NT2/D1 (cell line): Measurements from ENCODE around the gene ARHGEF4.

ENCODE experiments used
- SUZ12 ChIP-seq: IDR thresholded peaks from 2 replicates; pipeline ENCODE4 v1.6.1; 2011; ENCODE audit not compliant: insufficient read length, insufficient read depth; ENCODE audit errors: extremely low read depth
- YY1 ChIP-seq: IDR thresholded peaks from 2 replicates; pipeline ENCODE4 v1.6.1; 2011; ENCODE audit not compliant: insufficient read length, insufficient read depth

- no peak for TF ChIP-seq SUZ12
- TF ChIP-seq YY1: no peak
Observed at GRCh38 chr2:131037398-131038257, 200.9 kb downstream of the ARHGEF4 start.
